K562 (cell line): ENCODE measurements around the gene LIFR. TPM values are rescaled to one million over a fixed set of nuclear protein-coding genes. Genes with fewer than 3 reads are reported as not detected.

Source experiments
- ATAC-seq: fragments of 200-7000 bp; cut with Tn5 transposase; 3 replicates; pipeline ENCODE4 v1.9.1; 2020; ENCODE audit warnings: moderate library complexity
- BruUV-seq: library from RNA; stranded (reverse); fragments of 400-500 nt; replicated peaks from 2 replicates; lab custom pipeline; 2021; lab: Mats Ljungman, UMichigan
- CTCF ChIA-PET: fragments of 300-600 bp; formaldehyde crosslinking; extraction: SDS; loops from one replicate; lab custom pipeline; 2021; ENCODE audit warnings: low intra/inter-chr PET ratio; lab: Yijun Ruan, JAX
- POLR2A ChIA-PET: fragments of 300-600, 350-650 bp; sonication (Branson Sonifier 250); formaldehyde crosslinking; extraction: SDS; loops from one replicate; lab custom pipeline; 2021; ENCODE audit warnings: antibody characterized with exemption, inconsistent platforms; lab: Yijun Ruan, JAX
- DNase-seq, 4 experiments: peaks; one replicate each; pipeline versions ENCODE4 v3.0.0 to v3.0.0-alpha.2; 2011 to 2018; ENCODE audit warnings: low spot score in 3 of 4, mixed read lengths in 3 of 4; ENCODE audit errors: extremely low read depth in 1 of 4
- FAIRE-seq: peaks from 2 replicates; lab custom pipeline; 2011; peaks lifted over from hg19 to GRCh38; lab: Jason Lieb, UNC
- H2AFZ ChIP-seq: 2 replicates; pipeline ENCODE4 v1.6.0; 2011; ENCODE audit warnings: low read depth, low read length, control low read depth, inconsistent platforms
- H3K27ac ChIP-seq: fragments of 200-600 bp; 3 replicates; pipeline ENCODE4 v1.8.0; 2011; ENCODE audit warnings: low read depth, mild to moderate bottlenecking, control low read depth, inconsistent platforms, low read length, moderate library complexity, mixed read lengths; ENCODE audit errors: extremely low read depth
- H3K27me3 ChIP-seq, 2 experiments: fragments of 300-600 bp in 1 of 2; 2 replicates in 1 of 2; 3 replicates in 1 of 2; pipeline versions ENCODE4 v1.6.0 to v1.8.0; 2011; ENCODE audit warnings: inconsistent platforms in 2 of 2, low read length in 2 of 2, mild to moderate bottlenecking in 1 of 2, mixed read lengths in 1 of 2, moderate library complexity in 1 of 2; ENCODE audit not compliant: control insufficient read depth in 2 of 2, insufficient read depth in 2 of 2
- H3K36me3 ChIP-seq: fragments of 300-600 bp; 3 replicates; pipeline ENCODE4 v1.8.0; 2011; ENCODE audit warnings: mild to moderate bottlenecking, low read length, inconsistent platforms; ENCODE audit not compliant: control insufficient read depth, insufficient read depth
- H3K4me1 ChIP-seq, 2 experiments: fragments of 200-600 bp in 1 of 2; replicated peaks in 1 of 2; 2 replicates in 1 of 2; 3 replicates in 1 of 2; pipeline versions ENCODE4 v1.5.1 to v1.8.0; 2011; ENCODE audit warnings: inconsistent platforms in 2 of 2, low read length in 2 of 2, mild to moderate bottlenecking in 1 of 2, mixed read lengths in 1 of 2, moderate library complexity in 1 of 2; ENCODE audit not compliant: control insufficient read depth in 2 of 2, insufficient read depth in 2 of 2
- H3K4me2 ChIP-seq: 2 replicates; pipeline ENCODE4 v1.6.1; 2011; ENCODE audit warnings: low read length, control low read depth, inconsistent platforms, mixed read lengths; ENCODE audit not compliant: insufficient read depth
- H3K4me3 ChIP-seq: fragments of 200-600 bp; sonication (generic), shearing (Covaris generic); 2 replicates; pipeline ENCODE4 v1.5.1; 2016; ENCODE audit warnings: control low read depth, inconsistent platforms
- H3K79me2 ChIP-seq: fragments of 200-600 bp; 3 replicates; pipeline ENCODE4 v1.8.0; 2011; ENCODE audit warnings: low read length, inconsistent platforms; ENCODE audit not compliant: control insufficient read depth, insufficient read depth
- H3K9ac ChIP-seq, 2 experiments: 2 replicates each; pipeline versions ENCODE4 v1.6.0 to v1.6.1; 2011; ENCODE audit warnings: low read depth in 2 of 2, low read length in 2 of 2, control low read depth in 1 of 2, inconsistent platforms in 1 of 2, mild to moderate bottlenecking in 1 of 2, mixed read lengths in 1 of 2; ENCODE audit not compliant: insufficient read depth in 1 of 2
- H3K9me1 ChIP-seq: one replicate; pipeline ENCODE4 v1.6.0; 2011; ENCODE audit warnings: inconsistent platforms, mild to moderate bottlenecking, low read length, moderate library complexity; ENCODE audit not compliant: control insufficient read depth, insufficient read depth
- H3K9me3 ChIP-seq: replicated peaks from 2 replicates; pipeline ENCODE4 v1.5.1; 2011; ENCODE audit warnings: low read depth, low read length, inconsistent platforms; ENCODE audit not compliant: control insufficient read depth, insufficient read depth
- H4K20me1 ChIP-seq: replicated peaks from 2 replicates; pipeline ENCODE4 v1.6.1; 2011; ENCODE audit warnings: low read length, inconsistent platforms, mixed read lengths; ENCODE audit not compliant: control insufficient read depth, insufficient read depth
- BHLHE40 ChIP-seq: IDR thresholded peaks from 2 replicates; pipeline ENCODE4 v1.6.1; 2011; ENCODE audit warnings: low read length, improper control_type of control experiment
- BRF1 ChIP-seq: IDR thresholded peaks from 3 replicates; pipeline ENCODE4 v1.6.1; 2011; ENCODE audit warnings: borderline replicate concordance, mild to moderate bottlenecking; ENCODE audit not compliant: insufficient read length; ENCODE audit errors: extremely low read depth
- CBFA2T3 ChIP-seq: fragments of 450-650 bp; IDR thresholded peaks from 2 replicates; pipeline ENCODE4 v1.6.1; 2017
- DACH1 ChIP-seq: fragments of 450-650 bp; IDR thresholded peaks from 2 replicates; pipeline ENCODE4 v1.6.1; 2018; ENCODE audit not compliant: partially characterized antibody
- NCOR1 ChIP-seq: fragments of 450-650 bp; IDR thresholded peaks from 2 replicates; pipeline ENCODE4 v1.6.1; 2016; ENCODE audit warnings: mild to moderate bottlenecking, moderate library complexity
- PBX2 ChIP-seq, 2 experiments: IDR thresholded peaks in 1 of 2; conservative IDR thresholded peaks in 1 of 2; 2 replicates each; pipeline ENCODE4 v1.6.1; 2016; ENCODE audit warnings: low read depth in 2 of 2, mild to moderate bottlenecking in 1 of 2, missing compliant biosample characterization in 1 of 2, missing genetic modification characterization in 1 of 2, moderate library complexity in 1 of 2
- SMAD4 ChIP-seq: fragments of 250-450 bp; sonication (Bioruptor Pico); conservative IDR thresholded peaks from 2 replicates; pipeline ENCODE4 v1.8.0; 2021; ENCODE audit warnings: inconsistent platforms, mild to moderate bottlenecking, moderate library complexity
- SMARCA4 ChIP-seq: fragments of 450-650 bp; IDR thresholded peaks from 2 replicates; pipeline ENCODE4 v1.6.1; 2016
- SREBF1 ChIP-seq: fragments of 150-350 bp; IDR thresholded peaks from 2 replicates; pipeline ENCODE4 v1.6.1; 2014; ENCODE audit warnings: antibody characterized with exemption, low read depth, low read length, borderline replicate concordance
- STAT6 ChIP-seq: sonication (generic); formaldehyde crosslinking; IDR thresholded peaks from 2 replicates; pipeline ENCODE4 v1.8.1; 2023; ENCODE audit warnings: mild to moderate bottlenecking, missing genetic modification reagents
- TCF3 ChIP-seq: sonication (generic); formaldehyde crosslinking; IDR thresholded peaks from 2 replicates; pipeline ENCODE4 v1.4.0; 2020; ENCODE audit warnings: mild to moderate bottlenecking, missing genetic modification reagents
- ZNF655 ChIP-seq: fragments of 250-450 bp; sonication (Bioruptor Pico); IDR thresholded peaks from 2 replicates; pipeline ENCODE4 v1.5.0; 2021
- WGBS: fragments of 100-300 bp; shearing (Covaris generic); methylation state at CpG from one replicate; pipeline ENCODE4 v1.1.6; 2016; ENCODE audit warnings: low coverage, mixed read lengths; ENCODE audit not compliant: insufficient coverage; ENCODE audit errors: missing lambda C conversion rate; 5-methylcytosine and 5-hydroxymethylcytosine counted together
- in situ Hi-C: fragments of 300-500 bp; cut with MboI; formaldehyde crosslinking; loops from 4 replicates; pipeline ENCODE4 v1.15.0; 2018; ENCODE audit warnings: inconsistent platforms, mixed read lengths
- intact Hi-C: fragments of 100-400 bp; cut with micrococcal nuclease; formaldehyde crosslinking; loops from 2 replicates; pipeline ENCODE4 v1.14.2; 2022
- polyA plus RNA-seq, 8 experiments: library from polyadenylated mRNA; depleted of rRNA in 4 of 8; stranded (reverse) in 5 of 8; unstranded in 3 of 8; fragments of >200 nt; fragmentation: Nextera tagmentation in 2 of 8; fragmentation: Illumina TruSeq in 1 of 8; extraction: Ambion mirVana in 2 of 8; extraction: Trizol in 1 of 8; gene quantifications; 2 replicates each; pipeline versions ENCODE4 v1.2.1 to v1.2.3, GENCODE V29; 2011 to 2014; ENCODE audit warnings: inconsistent platforms in 1 of 8, missing spikeins in 1 of 8
- total RNA-seq, 7 experiments: library from RNA; depleted of rRNA in 6 of 7; stranded (reverse); fragments of >200 nt in 6 of 7; fragmentation: Illumina TruSeq in 2 of 7; extraction: Trizol in 2 of 7; gene quantifications; 2 replicates each; pipeline versions ENCODE4 v1.2.1 to v1.2.3, GENCODE V29; 2011 to 2021; ENCODE audit warnings: low replicate concordance in 1 of 7

LIFR gene
- total and polyA plus RNA-seq, 9 of the 15 experiments (the other 6 are each of a cell fraction or from before 2014, with no cell fraction given), result 0.43 to 5.7 (median 3.3) TPM

- TF ChIP-seq SREBF1 (no peak), PBX2 (CRISPR knock-in tag; IDR thresholded peaks at IDR 0.05; ENCODE audit: low read depth) (no peak), PBX2 (tag; conservative IDR thresholded peaks at IDR 0.05; ENCODE audit: low read depth) (peak; percentile 63)
Measured at GRCh38 chr5:38601863-38602298, 45.4 kb upstream of the LIFR start (continued).

DNA sequence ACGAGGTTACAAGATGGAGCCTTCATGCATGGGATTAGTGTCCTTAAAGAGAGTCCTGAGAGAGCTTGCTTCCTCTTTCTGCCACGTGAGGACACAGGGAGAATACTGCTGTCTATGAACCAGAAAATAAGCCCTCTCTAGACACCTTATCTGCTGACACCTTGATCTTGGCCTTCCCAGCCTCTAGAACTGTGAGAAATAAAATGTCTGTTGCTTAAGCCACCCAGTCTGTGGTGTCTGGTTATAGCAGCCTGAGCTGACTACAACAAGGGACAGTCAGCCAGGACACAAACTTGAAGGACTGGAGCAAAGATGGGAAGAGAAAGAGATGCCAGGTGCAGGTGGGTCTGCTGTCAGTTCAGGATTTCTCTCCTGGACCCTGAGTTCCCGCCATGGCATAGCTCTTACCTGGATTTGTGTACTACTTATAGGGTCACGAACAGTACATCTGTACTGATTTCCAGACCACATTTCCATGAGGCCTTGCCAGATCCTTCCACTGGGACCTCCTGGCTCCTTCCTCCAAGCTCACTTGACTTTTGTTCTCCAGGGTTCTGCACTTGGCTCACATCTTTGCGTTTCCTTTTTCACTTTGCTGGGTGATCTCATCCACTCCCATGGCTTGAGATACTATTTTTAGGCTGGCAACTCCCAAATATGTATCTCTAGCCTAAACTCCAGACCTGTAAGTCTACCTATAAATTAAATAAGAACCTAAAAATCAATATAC lies 44.9 kb upstream of the LIFR start:
- Histone ChIP-seq H3K9me3 (no peaks in the 10 kb centered on the region), H4K20me1 (no peaks in the 10 kb centered on the region), H3K4me2 (no peak overlapping the region), H3K27me3 (no peaks in the 10 kb centered on the region; a peak in 1 of 5 replicates), H3K27ac (no peak overlapping the region), H2AFZ (no peak overlapping the region), H3K79me2 (no peaks in the 10 kb centered on the region), H3K36me3 (no peaks in the 10 kb centered on the region), H3K9me1 (no peaks in the 10 kb centered on the region), H3K9ac (no peak overlapping the region), H3K4me3 (no peak overlapping the region), H3K4me1 (peaks cover 0 to 5% of the 10 kb centered on the region in 2 experiments; a peak in 2 of 5 replicates)
- ATAC-seq (peak; percentile 73), DNase-seq (peak in 1 of 4 experiments; percentile 14), FAIRE-seq (peak; percentile 73)
- ChIA-PET POLR2A (interaction anchor here (0.6 to 1.4 kb wide), 3 partner anchors 9 to 180 kb away, joined by 3 to 9 read pairs (median 3); no protein-coding TSS in a partner anchor), CTCF (no interaction called here)
- 10% methylated on average over 5 of the region's 5 CpGs for WGBS
- no TSS peak for BruUV-seq
- in situ Hi-C loops, result no loop called here
- intact Hi-C loops, result no loop called here
- TF ChIP-seq ZNF655 (CRISPR knock-in tag), result no peak
- TF ChIP-seq CBFA2T3, result peak; percentile 45; the same call in 1 of the 2 replicates
- TF ChIP-seq NCOR1, result peak; percentile 14; the same call in 1 of the 2 replicates
- TF ChIP-seq BHLHE40, result peak; percentile 53; the same call in 1 of the 2 replicates
- no peak for TF ChIP-seq DACH1
- TF ChIP-seq BRF1, result no peak
- TF ChIP-seq SMAD4 (CRISPR knock-in tag), result peak; percentile 54
- 0 out of 2 replicates have a peak, but pooled peaks have one; percentile 49 for TF ChIP-seq STAT6
- TF ChIP-seq TCF3 (CRISPR knock-in tag), result peak; percentile 58
- no peak for TF ChIP-seq SMARCA4
